Measurements from ENCODE around the gene BEX3.
"Not testable (repeated sequence)": the region's sequence is repeated elsewhere in the genome, so short reads cannot be mapped to it uniquely, and the experiment has no call there.

The BEX3 gene

GRCh38 chrX:103406256-103406655 lies 29.9 kb downstream of the BEX3 start:
- Histone ChIP-seq H3K4me2 (no peak overlapping the region), H3K9ac (no peak overlapping the region), H3K36me3 (no peaks in the 10 kb centered on the region), H4K20me1 (no peaks in the 10 kb centered on the region; a peak in 1 of 22 replicates), H3K27me3 (peaks cover 0 to 4% (median 0%) of the 10 kb centered on the region in 11 experiments; a peak in 1 of 22 replicates), H3K27ac (no peak overlapping the region), H3K4me1 (no peaks in the 10 kb centered on the region), H3K4me3 (no peak overlapping the region), H3K9me3 (replicated peaks in 1 of 11) (no peaks in the 10 kb centered on the region)
- TF ChIP-seq Cebpa-rat (IDR thresholded peaks at IDR 0.05): no peak

GRCh38 chrX:103407776-103408175 lies 31.4 kb downstream of the BEX3 start:
- Histone ChIP-seq H3K4me2 (no peak overlapping the region), H3K36me3 (no peaks in the 10 kb centered on the region), H4K20me1 (no peaks in the 10 kb centered on the region; a peak in 1 of 22 replicates), H3K27ac (no peak overlapping the region), H3K9ac (no peak overlapping the region), H3K4me1 (no peaks in the 10 kb centered on the region), H3K9me3 (replicated peaks in 1 of 11) (no peaks in the 10 kb centered on the region), H3K4me3 (no peak overlapping the region), H3K27me3 (0 out of 22 replicates have a peak, but pooled peaks cover 0 to 4% (median 0%) of the 10 kb centered on the region in 11 experiments)
- TF ChIP-seq Cebpa-rat (IDR thresholded peaks at IDR 0.05): no peak

- H3K27me3 ChIP-seq; H3K27ac ChIP-seq; H3K9ac ChIP-seq; H3K36me3 ChIP-seq; H3K9me3 ChIP-seq (replicated peaks in 1 of 11); H4K20me1 ChIP-seq; H3K4me3 ChIP-seq; H3K4me2 ChIP-seq: not testable (repeated sequence)
- H3K4me1 ChIP-seq: peaks cover 0 to 16% (median 0%) of the 10 kb centered on the region in 10 experiments; a peak in 3 of 20 replicates
Measured at GRCh38 chrX:103411721-103412120, 35.4 kb downstream of the BEX3 start.

- no peaks in the 10 kb centered on the region for H3K36me3 ChIP-seq
- H3K27ac ChIP-seq: no peak overlapping the region
- H4K20me1 ChIP-seq: no peaks in the 10 kb centered on the region; a peak in 1 of 22 replicates
- H3K9me3 ChIP-seq (replicated peaks in 1 of 11): no peaks in the 10 kb centered on the region
- no peak overlapping the region for H3K4me3 ChIP-seq
- no peak overlapping the region for H3K9ac ChIP-seq
- peaks cover 0 to 37% (median 0%) of the 10 kb centered on the region in 10 experiments; a peak in 4 of 20 replicates for H3K4me1 ChIP-seq
- no peak overlapping the region for H3K4me2 ChIP-seq
- H3K27me3 ChIP-seq: no peaks in the 10 kb centered on the region
- TF ChIP-seq Cebpa-rat (IDR thresholded peaks at IDR 0.05): no peak
Measured at GRCh38 chrX:103413705-103414387, 37.5 kb downstream of the BEX3 start.

GRCh38 chrX:103414561-103414960 lies 38.2 kb downstream of the BEX3 start:
- H3K36me3 ChIP-seq: no peaks in the 10 kb centered on the region
- no peak overlapping the region for H3K4me3 ChIP-seq
- peaks cover 0 to 44% (median 0%) of the 10 kb centered on the region in 10 experiments; a peak in 4 of 20 replicates for H3K4me1 ChIP-seq
- H3K9me3 ChIP-seq (replicated peaks in 1 of 11): no peaks in the 10 kb centered on the region
- H3K27me3 ChIP-seq: no peaks in the 10 kb centered on the region
- no peak overlapping the region for H3K9ac ChIP-seq
- no peak overlapping the region for H3K4me2 ChIP-seq
- no peak overlapping the region for H3K27ac ChIP-seq
- no peak for TF ChIP-seq Cebpa-rat (IDR thresholded peaks at IDR 0.05)
- H4K20me1 ChIP-seq: no peaks in the 10 kb centered on the region; a peak in 1 of 22 replicates

GRCh38 chrX:103415068-103415467 lies 38.7 kb downstream of the BEX3 start:
- no peak for TF ChIP-seq Cebpa-rat (IDR thresholded peaks at IDR 0.05)
- Histone ChIP-seq H3K4me2 (peak overlapping the region in 1 of 11 experiments; percentile 24; a peak in 1 of 22 replicates), H3K9me3 (replicated peaks in 1 of 11) (no peaks in the 10 kb centered on the region), H3K36me3 (no peaks in the 10 kb centered on the region), H3K27ac (no peak overlapping the region), H3K9ac (no peak overlapping the region), H3K4me1 (peaks cover 0 to 44% (median 0%) of the 10 kb centered on the region in 10 experiments; a peak in 4 of 20 replicates), H3K4me3 (no peak overlapping the region), H3K27me3 (no peaks in the 10 kb centered on the region), H4K20me1 (no peaks in the 10 kb centered on the region; a peak in 1 of 22 replicates)

- Histone ChIP-seq H3K27ac (no peak overlapping the region), H4K20me1 (no peaks in the 10 kb centered on the region; a peak in 1 of 22 replicates), H3K27me3 (no peaks in the 10 kb centered on the region), H3K36me3 (no peaks in the 10 kb centered on the region), H3K9me3 (replicated peaks in 1 of 11) (no peaks in the 10 kb centered on the region), H3K4me1 (peaks cover 0 to 44% (median 0%) of the 10 kb centered on the region in 10 experiments; a peak in 4 of 20 replicates), H3K4me2 (peak overlapping the region in 1 of 11 experiments; percentile 24; a peak in 1 of 22 replicates), H3K4me3 (no peak overlapping the region), H3K9ac (no peak overlapping the region)
- no peak for TF ChIP-seq Cebpa-rat (IDR thresholded peaks at IDR 0.05)
Measured at GRCh38 chrX:103415528-103415927, 39.2 kb downstream of the BEX3 start.

- H3K27me3 ChIP-seq: no peaks in the 10 kb centered on the region
- peak overlapping the region in 2 of 11 experiments; percentile 18 to 36; a peak in 4 of 22 replicates for H3K4me2 ChIP-seq
- no peaks in the 10 kb centered on the region; a peak in 1 of 22 replicates for H4K20me1 ChIP-seq
- peaks cover 0 to 44% (median 0%) of the 10 kb centered on the region in 10 experiments; a peak in 4 of 20 replicates for H3K4me1 ChIP-seq
- TF ChIP-seq Cebpa-rat (IDR thresholded peaks at IDR 0.05): no peak
- no peak overlapping the region for H3K9ac ChIP-seq
- no peaks in the 10 kb centered on the region for H3K9me3 ChIP-seq (replicated peaks in 1 of 11)
- H3K27ac ChIP-seq: peak overlapping the region in 1 of 11 experiments; percentile 2; a peak in 2 of 22 replicates
- no peak overlapping the region for H3K4me3 ChIP-seq
- no peaks in the 10 kb centered on the region for H3K36me3 ChIP-seq
Measured at GRCh38 chrX:103417370-103417769, 41.0 kb downstream of the BEX3 start.

- TF ChIP-seq Cebpa-rat (IDR thresholded peaks at IDR 0.05): no peak
- Histone ChIP-seq H3K4me3 (no peak overlapping the region), H3K9me3 (replicated peaks in 1 of 11) (no peaks in the 10 kb centered on the region), H3K4me2 (peak overlapping the region in 1 of 11 experiments; percentile 36; a peak in 1 of 22 replicates), H4K20me1 (no peaks in the 10 kb centered on the region; a peak in 1 of 22 replicates), H3K27me3 (no peaks in the 10 kb centered on the region), H3K4me1 (peaks cover 0 to 44% (median 0%) of the 10 kb centered on the region in 10 experiments; a peak in 4 of 20 replicates), H3K36me3 (no peaks in the 10 kb centered on the region), H3K27ac (no peak overlapping the region; a peak in 1 of 22 replicates), H3K9ac (no peak overlapping the region)
Measured at GRCh38 chrX:103417933-103418332, 41.6 kb downstream of the BEX3 start.

Data from BLaER1 treated with 17β-estradiol and CSF1 and Interleukin-3, amounts not matched to agents 10 nM and 100 nM (cell line).